Erythroblast (primary cell): ENCODE data around the gene HDAC10.

ENCODE experiments used
- GATA1 ChIP-seq: IDR thresholded peaks from 2 replicates; pipeline ENCODE4 v1.6.1; 2011; ENCODE audit warnings: low read depth, mild to moderate bottlenecking, control low read depth, low read length, moderate library complexity
- POLR2A ChIP-seq: IDR thresholded peaks from 2 replicates; pipeline ENCODE4 v1.6.1; 2011; ENCODE audit warnings: mild to moderate bottlenecking, low read length

DNA sequence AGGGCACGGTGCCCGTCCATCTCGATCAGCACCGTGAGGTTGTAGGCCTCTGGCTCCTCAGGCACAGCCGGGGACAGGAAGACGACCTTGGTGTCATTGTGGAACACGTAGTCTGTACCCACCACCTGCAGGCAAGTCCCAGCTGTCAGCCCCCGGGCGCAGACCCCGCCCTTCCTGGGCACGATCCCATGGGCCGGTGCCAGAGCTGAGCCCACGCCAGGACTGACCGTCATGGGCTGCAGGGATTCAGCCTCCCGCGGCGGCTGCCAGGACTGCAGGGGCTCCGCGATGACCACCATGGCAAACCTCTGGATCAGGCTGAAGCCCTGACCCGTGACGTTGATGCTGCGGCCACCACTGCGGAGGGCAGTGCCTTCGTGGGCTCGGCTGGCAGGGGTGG, 30.9 kb upstream of the HDAC10 start:
- TF ChIP-seq POLR2A (no peak), GATA1 (no peak)
